Thyroid gland (tissue), 4 donors: ENCODE results near the gene TSSK6. TPM values are rescaled to one million over a fixed set of nuclear protein-coding genes. Genes with fewer than 3 reads are reported as not detected.
A peak's percentile ranks its signal among the peaks of the same experiment; 100 is the strongest.

Experiments
- DNase-seq, 2 donors: peaks; one replicate each; pipeline ENCODE4 v3.0.0-alpha.2; 2019
- H3K27ac ChIP-seq, 3 donors: fragments of 200-600 bp; sonication (generic); 1 replicate in 2 of 3; 2 replicates in 1 of 3; pipeline ENCODE4 v1.5.1; 2016 to 2019; ENCODE audit warnings: mild to moderate bottlenecking in 1 of 3, moderate library complexity in 1 of 3
- H3K27me3 ChIP-seq: fragments of 200-600 bp; sonication (generic); one replicate; pipeline ENCODE4 v1.5.1; 2019
- H3K36me3 ChIP-seq, 2 donors: fragments of 200-600 bp; sonication (generic); one replicate each; pipeline ENCODE4 v1.5.1; 2016 to 2019
- H3K4me1 ChIP-seq, 2 donors: fragments of 200-600 bp; sonication (generic); one replicate each; pipeline ENCODE4 v1.5.1; 2017 to 2019
- H3K4me3 ChIP-seq, 3 donors: fragments of 200-600 bp; sonication (generic); replicated peaks in 1 of 3; 1 replicate in 2 of 3; 2 replicates in 1 of 3; pipeline ENCODE4 v1.5.1; 2016; ENCODE audit warnings: mild to moderate bottlenecking in 1 of 3
- H3K9me3 ChIP-seq: fragments of 200-600 bp; sonication (generic); one replicate; pipeline ENCODE4 v1.5.1; 2017
- POLR2A ChIP-seq, 2 donors: fragments of 450-650 bp; IDR thresholded peaks; one replicate each; pipeline ENCODE4 v1.6.1; 2017; ENCODE audit warnings: antibody characterized with exemption in 2 of 2, mild to moderate bottlenecking in 2 of 2, moderate library complexity in 1 of 2
- WGBS, 2 donors: methylation state at CpG; one replicate each; pipeline ENCODE4 v1.1.5; 2017; 5-methylcytosine and 5-hydroxymethylcytosine counted together
- intact Hi-C: fragments of 100-400 bp; cut with DNase I; formaldehyde crosslinking; loops from one replicate; pipeline ENCODE4 v1.15.1; 2023
- total RNA-seq, 4 donors: library from RNA; depleted of rRNA; stranded (reverse); fragments of >200 nt; gene quantifications; one replicate each; pipeline ENCODE4 v1.2.3, GENCODE V29; 2016
- TF ChIP-seq, protein P1 (sequence below), 6 experiments: fragments of 200-600 bp in 3 of 6; fragments of 450-650 bp in 3 of 6; sonication (generic) in 3 of 6; IDR thresholded peaks; one replicate each; pipeline ENCODE4 v1.5.1; 2016 to 2019; ENCODE audit warnings: antibody characterized with exemption in 6 of 6, mild to moderate bottlenecking in 2 of 6, inconsistent platforms in 1 of 6, moderate library complexity in 1 of 6

TSSK6 gene
- total RNA-seq, 4 donors from 2014 or later = 1.8 to 7.7 (median 3.8) TPM

DNA sequence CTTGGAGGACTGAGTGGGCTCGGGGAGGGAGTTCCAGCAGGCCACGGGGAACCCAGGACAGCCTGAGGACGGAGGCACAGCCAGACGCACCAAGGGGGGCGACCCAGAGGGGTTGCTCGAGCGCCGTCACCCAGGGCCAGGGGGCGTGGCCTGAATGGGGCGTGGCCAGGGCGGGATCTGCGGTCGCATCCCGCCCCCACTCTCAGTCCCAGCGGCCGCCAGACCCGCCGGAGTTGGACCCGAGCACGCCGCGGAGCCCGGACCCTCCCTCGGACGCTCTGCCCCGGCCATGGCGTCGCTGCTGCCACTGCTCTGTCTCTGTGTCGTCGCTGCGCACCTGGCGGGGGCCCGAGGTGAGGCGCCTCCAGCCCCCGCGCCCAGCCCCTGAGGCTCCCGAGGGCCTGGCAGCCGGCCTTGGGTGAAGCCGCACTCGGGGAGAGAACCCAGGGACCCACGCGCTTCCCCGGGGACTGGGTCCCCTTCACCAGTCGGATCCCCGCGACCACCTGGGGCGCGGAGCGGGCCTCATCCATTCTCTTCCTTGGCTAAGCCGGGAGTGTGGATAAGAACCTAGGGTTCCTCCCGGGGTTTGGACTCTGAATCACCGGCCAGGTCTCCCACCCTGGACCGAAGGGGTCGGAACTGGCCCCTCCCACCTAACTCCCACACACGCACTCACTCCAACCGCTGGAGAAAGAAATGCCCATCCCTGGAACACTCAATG lies 22.9 kb upstream of the TSSK6 start, which contains the start of gene CILP2:
CILP2 (plus strand) TSS at position 205 of the 724 bp plus-strand sequence; CDS start at position 290, 85 bp downstream.
- DNase-seq = peak; percentile 66 to 69
- H3K9me3 ChIP-seq = no peaks in the 10 kb centered on the region
- intact Hi-C loops = no loop called here
- H3K36me3 ChIP-seq = no peaks in the 10 kb centered on the region
- H3K4me1 ChIP-seq = peaks cover 25 to 26% of the 10 kb centered on the region in 2 donors
- no peaks in the 10 kb centered on the region for H3K27me3 ChIP-seq
- no peak within 1 kb of the TSS for H3K27ac ChIP-seq
- TF ChIP-seq, protein P1, sequence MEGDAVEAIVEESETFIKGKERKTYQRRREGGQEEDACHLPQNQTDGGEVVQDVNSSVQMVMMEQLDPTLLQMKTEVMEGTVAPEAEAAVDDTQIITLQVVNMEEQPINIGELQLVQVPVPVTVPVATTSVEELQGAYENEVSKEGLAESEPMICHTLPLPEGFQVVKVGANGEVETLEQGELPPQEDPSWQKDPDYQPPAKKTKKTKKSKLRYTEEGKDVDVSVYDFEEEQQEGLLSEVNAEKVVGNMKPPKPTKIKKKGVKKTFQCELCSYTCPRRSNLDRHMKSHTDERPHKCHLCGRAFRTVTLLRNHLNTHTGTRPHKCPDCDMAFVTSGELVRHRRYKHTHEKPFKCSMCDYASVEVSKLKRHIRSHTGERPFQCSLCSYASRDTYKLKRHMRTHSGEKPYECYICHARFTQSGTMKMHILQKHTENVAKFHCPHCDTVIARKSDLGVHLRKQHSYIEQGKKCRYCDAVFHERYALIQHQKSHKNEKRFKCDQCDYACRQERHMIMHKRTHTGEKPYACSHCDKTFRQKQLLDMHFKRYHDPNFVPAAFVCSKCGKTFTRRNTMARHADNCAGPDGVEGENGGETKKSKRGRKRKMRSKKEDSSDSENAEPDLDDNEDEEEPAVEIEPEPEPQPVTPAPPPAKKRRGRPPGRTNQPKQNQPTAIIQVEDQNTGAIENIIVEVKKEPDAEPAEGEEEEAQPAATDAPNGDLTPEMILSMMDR (IDR thresholded peaks at IDR 0.05) = no peak
- peak in 1 of 2 donors; percentile 28 for TF ChIP-seq POLR2A (IDR thresholded peaks at IDR 0.05)
- WGBS, 2 donors = 0 to 8% methylated on average over 5 to 11 of the region's 56 CpGs
- peak within 1 kb of the TSS in 1 of 3 donors; percentile 34 for H3K4me3 ChIP-seq

- peak overlapping the region in 1 of 3 donors; percentile 34 for H3K4me3 ChIP-seq
- intact Hi-C loops = no loop called here
Observed at GRCh38 chr19:19537075-19538048, 22.0 kb upstream of the TSSK6 start.

DNA sequence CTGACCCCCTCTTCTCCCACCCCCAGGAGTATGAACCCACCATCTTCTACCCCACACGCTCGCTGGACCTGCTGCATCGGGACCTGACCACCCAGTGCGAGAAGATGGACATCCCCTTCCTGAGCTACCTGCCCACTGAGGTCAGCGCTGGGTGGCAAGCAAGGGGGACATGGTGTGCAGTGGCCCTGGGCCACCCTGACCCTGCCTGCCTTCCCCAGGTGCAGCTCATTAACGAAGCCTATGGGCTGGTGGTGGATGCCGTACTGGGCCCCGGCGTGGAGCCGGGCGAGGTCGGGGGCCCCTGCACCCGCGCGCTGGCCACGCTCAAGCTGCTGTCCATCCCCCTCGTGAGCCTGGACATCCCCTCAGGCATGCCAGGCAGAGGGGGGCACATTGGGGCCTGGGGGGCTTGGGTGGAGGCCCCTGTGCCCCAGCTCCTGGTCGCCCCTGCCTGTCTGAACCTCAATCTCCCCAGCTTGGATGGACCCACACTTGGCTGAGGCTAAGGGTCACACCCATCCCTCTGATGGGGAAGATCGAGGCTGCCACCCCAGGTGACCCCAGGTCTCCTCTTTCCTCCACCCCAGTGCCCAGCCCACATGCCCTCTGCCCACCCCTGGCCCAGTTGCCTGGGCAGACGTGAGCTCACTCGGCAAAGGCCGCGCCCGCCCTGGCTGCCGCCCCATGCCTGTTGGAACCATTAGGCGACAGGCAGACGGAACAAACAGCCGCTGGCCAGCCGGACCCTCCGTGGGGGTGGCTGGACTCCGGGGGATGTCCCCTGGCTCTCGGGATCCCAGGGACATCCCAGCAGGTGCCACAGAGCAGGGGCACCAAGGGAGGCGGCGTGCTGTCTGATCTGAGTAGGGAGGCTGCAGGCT lies 20.2 kb upstream of the TSSK6 start:
- no peaks in the 10 kb centered on the region for H3K9me3 ChIP-seq
- H3K27me3 ChIP-seq = no peaks in the 10 kb centered on the region
- WGBS, 2 donors = 87 to 97% methylated on average over 13 to 19 of the region's 34 CpGs
- H3K4me1 ChIP-seq = peaks cover 18 to 26% of the 10 kb centered on the region in 2 donors
- no peaks in the 10 kb centered on the region for H3K36me3 ChIP-seq
- H3K4me3 ChIP-seq = no peak overlapping the region
- no peak overlapping the region for H3K27ac ChIP-seq
- intact Hi-C loops = loop anchor here (2.0 kb wide), 1 partner anchor 107 kb away; the partner anchor contains the start of gene GMIP
- TF ChIP-seq, protein P1 (IDR thresholded peaks at IDR 0.05) = no peak
- TF ChIP-seq POLR2A (IDR thresholded peaks at IDR 0.05) = no peak
- DNase-seq = no peak

More at GRCh38 chr19:19537075-19538048, 22.0 kb upstream of the TSSK6 start:
- no peak for TF ChIP-seq POLR2A (IDR thresholded peaks at IDR 0.05)
- TF ChIP-seq, protein P1 (IDR thresholded peaks at IDR 0.05) = no peak
- Histone ChIP-seq H3K27me3 (no peaks in the 10 kb centered on the region), H3K9me3 (no peaks in the 10 kb centered on the region), H3K27ac (no peak overlapping the region), H3K4me1 (peaks cover 25 to 29% of the 10 kb centered on the region in 2 donors), H3K36me3 (no peaks in the 10 kb centered on the region)
- 36 to 55% methylated on average over 16 to 27 of the region's 59 CpGs for WGBS, 2 donors
- DNase-seq = peak; percentile 38 to 45

GRCh38 chr19:19534556-19535265 lies 19.4 kb upstream of the TSSK6 start:
- Histone ChIP-seq H3K4me1 (peaks cover 14 to 20% of the 10 kb centered on the region in 2 donors), H3K9me3 (no peaks in the 10 kb centered on the region), H3K36me3 (no peaks in the 10 kb centered on the region), H3K4me3 (no peak overlapping the region), H3K27ac (no peak overlapping the region), H3K27me3 (no peaks in the 10 kb centered on the region)
- TF ChIP-seq POLR2A (IDR thresholded peaks at IDR 0.05) = no peak
- TF ChIP-seq, protein P1 (IDR thresholded peaks at IDR 0.05) = no peak
- intact Hi-C loops = loop anchor here (2.0 kb wide), 1 partner anchor 108 kb away; the partner anchor contains the start of gene GMIP
- 62 to 70% methylated on average over 25 to 27 of the region's 27 CpGs for WGBS, 2 donors
- no peak for DNase-seq
